Measurements from ENCODE around the gene PACRG.

DNA sequence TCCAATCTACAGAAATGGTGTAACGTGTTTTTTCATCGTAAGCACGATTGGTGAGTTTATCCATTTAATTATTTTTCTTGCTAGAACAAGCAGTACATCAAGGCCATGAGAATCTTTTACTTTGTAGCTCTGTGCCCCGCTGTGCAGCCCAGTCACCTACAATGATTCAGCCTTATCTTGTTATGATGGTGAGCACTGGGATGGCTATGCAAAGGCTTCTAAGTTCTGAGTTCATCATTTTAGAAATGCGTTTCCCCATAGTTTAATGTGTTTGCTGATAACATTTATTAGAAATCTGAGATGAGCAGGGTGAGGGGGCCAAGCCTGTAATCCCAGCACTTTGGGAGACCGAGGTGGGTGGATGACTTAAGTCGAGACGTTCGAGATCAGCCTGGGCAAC, 575.0 kb downstream of the PACRG start:
- no peak for TF ChIP-seq CTCF (IDR thresholded peaks at IDR 0.05 in 4 of 5, conservative IDR thresholded peaks at IDR 0.05 in 1 of 5)
- TF ChIP-seq POLR2A (IDR thresholded peaks at IDR 0.05) = no peak

Measured in gastrocnemius medialis (tissue), 4 donors.